ENCODE measurements around the gene ZDHHC11.

ZDHHC11 gene

DNA sequence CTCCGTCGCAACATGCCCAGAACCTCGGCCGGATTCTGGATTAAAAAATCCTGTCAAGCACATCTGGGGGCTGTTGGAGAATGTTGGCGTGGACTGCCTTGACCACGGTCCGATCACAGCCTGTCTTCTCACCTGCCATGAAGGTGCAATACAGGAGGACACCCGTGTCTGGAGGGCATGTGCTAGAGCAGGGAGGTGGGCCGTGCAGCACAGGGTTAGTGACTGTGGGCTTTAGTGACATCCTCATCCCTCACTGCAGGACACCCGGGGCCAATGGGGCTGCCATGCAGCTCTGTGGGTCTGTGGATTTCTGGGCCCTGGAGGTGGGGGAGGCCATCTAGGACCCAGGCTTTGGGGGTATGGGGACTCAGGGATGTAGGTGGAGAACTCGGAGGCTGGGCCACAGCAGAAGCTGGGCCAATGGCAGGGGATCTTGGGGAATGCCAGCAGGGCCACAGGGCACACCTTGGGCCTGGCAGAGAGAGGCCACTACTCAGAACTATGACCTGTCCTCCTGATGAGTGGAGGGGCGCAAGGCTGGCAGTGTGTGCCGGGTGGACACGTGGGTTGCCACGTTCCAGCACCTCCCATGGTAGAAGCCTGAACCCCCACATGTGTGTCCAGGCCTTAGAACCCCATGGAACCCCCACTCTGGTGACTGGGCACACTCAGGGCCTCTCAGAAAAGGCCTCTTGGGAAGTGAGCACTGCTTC, 89.6 kb downstream of the ZDHHC11 start:
- H3K4me3 ChIP-seq (ENCODE audit: low read length), result no peak overlapping the region
- DNase-seq (ENCODE audit: low read depth), result no peak
- TF ChIP-seq, protein P1, sequence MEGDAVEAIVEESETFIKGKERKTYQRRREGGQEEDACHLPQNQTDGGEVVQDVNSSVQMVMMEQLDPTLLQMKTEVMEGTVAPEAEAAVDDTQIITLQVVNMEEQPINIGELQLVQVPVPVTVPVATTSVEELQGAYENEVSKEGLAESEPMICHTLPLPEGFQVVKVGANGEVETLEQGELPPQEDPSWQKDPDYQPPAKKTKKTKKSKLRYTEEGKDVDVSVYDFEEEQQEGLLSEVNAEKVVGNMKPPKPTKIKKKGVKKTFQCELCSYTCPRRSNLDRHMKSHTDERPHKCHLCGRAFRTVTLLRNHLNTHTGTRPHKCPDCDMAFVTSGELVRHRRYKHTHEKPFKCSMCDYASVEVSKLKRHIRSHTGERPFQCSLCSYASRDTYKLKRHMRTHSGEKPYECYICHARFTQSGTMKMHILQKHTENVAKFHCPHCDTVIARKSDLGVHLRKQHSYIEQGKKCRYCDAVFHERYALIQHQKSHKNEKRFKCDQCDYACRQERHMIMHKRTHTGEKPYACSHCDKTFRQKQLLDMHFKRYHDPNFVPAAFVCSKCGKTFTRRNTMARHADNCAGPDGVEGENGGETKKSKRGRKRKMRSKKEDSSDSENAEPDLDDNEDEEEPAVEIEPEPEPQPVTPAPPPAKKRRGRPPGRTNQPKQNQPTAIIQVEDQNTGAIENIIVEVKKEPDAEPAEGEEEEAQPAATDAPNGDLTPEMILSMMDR (conservative IDR thresholded peaks at IDR 0.05; ENCODE audit: low read length), result no peak

DNA sequence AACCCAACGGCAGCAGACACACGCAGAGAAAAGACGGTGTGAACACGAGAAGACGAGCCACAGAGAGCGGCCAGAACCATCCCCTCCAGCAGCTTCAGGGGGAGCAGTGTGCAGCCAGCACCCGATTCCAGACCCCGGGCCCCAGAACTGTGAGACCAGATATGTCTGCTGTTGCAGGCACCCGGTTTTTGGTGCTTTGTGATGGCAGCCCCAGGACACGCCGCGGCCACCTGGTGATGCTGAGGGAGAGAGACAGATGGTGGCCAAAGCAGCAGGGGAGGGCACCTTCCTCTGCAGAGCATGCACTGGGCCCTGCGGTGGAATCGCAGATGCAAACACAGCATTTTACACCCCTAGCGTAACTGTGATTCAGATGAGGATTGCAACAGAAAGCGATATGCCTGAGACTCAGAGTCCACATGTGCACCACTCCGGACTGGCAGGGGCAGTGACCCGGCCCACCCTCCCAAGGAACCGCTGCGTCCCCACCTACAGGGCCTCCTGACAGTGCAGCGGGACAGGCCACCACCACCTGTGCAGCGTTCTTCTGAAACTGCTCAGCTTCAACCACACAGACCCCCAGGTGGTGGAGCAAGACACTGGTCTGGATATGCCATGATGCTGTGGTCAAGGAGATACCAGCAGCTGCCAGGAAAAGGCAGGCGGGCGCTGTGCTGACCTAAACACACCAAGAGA, 90.3 kb downstream of the ZDHHC11 start:
- no peak for DNase-seq (ENCODE audit: low read depth)
- TF ChIP-seq, protein P1 (conservative IDR thresholded peaks at IDR 0.05; ENCODE audit: low read length), result no peak

DNA sequence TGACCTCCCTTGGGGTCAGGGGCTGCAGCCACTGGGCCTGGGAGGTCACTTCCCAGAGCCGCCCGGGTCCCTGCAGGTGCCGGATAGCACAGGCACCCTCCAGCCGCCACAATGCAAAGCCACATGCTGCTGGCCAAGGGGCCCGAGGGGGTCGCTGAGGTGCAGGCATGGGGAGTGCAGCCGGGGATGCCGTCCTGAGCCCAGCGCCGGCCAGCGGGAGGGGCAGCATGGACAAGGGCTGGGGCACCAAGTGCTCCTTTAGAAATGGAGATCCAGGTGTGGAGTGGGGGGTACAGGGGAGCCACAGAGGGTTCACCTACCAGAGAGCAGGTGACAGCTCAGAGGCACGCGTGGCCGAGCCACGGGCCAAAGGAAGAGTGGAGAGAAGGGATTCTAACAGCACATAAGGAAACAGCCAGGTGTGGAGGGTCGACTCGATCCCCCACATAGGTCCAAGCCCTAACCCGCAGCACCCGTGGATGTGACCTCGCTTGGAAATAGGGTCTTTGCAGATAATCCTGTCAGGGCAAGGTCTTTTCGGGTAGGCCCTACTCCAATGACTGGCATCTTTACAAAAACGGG, 90.9 kb downstream of the ZDHHC11 start:
- TF ChIP-seq, protein P1 (conservative IDR thresholded peaks at IDR 0.05; ENCODE audit: low read length), result no peak
- DNase-seq (ENCODE audit: low read depth), result no peak
- no peak overlapping the region for H3K4me3 ChIP-seq (ENCODE audit: low read length)

More for the DNA sequence above, 90.3 kb downstream of the ZDHHC11 start:
- H3K4me3 ChIP-seq (ENCODE audit: low read length), result no peak overlapping the region

DNA sequence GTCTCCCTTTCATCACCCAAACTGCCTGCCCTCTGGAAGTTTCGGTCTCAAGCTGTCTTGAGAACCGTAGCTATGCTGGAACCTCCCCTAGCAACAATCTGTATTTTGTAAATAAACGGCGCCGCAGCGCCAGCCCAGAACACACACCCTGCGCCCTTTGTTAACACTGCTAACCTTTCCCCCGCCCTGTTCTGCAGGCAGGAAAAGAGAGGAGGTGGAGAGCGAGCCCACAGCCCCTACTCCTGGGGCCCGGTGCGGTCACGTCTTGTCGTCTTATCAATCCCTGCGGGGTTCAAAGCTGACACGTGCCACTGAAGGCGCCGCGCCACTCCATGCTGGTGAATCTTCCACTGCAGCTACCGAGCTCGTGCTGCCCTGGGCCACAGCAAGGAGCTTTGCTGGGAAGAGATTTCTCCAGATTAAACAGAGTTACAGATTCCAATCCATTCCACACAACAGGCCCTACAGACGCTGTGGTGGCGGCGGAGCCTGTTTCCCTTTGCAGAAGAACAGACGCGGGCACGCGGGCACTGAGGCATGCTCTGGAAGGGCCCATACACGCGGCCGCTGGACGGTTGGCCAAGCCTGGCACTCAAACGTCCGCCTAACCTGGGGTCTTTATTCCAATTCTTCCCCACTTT, 91.6 kb downstream of the ZDHHC11 start:
- TF ChIP-seq, protein P1 (conservative IDR thresholded peaks at IDR 0.05; ENCODE audit: low read length), result no peak
- peak; percentile 15 for DNase-seq (ENCODE audit: low read depth)
- H3K4me3 ChIP-seq (ENCODE audit: low read length), result no peak overlapping the region

DNA sequence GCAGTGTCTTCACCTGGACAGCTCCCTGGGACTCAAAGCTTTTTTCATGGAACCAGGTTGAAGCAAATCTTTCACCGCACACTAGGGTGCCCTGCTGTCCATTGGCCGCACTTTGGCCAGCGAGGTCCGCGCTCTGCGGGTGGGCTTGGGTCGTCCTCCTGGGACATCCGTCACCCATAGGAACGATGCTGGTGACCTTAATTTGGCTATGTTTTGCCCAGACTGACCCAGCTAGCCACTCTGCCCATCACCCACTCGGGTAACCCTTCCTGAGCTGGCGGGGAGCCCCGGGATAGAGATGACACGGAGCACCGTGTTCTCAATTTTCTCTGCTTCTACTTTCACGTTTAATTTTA, 92.1 kb downstream of the ZDHHC11 start:
- no peak for DNase-seq (ENCODE audit: low read depth)
- TF ChIP-seq, protein P1 (conservative IDR thresholded peaks at IDR 0.05; ENCODE audit: low read length), result no peak
- H3K4me3 ChIP-seq (ENCODE audit: low read length), result no peak overlapping the region

DNA sequence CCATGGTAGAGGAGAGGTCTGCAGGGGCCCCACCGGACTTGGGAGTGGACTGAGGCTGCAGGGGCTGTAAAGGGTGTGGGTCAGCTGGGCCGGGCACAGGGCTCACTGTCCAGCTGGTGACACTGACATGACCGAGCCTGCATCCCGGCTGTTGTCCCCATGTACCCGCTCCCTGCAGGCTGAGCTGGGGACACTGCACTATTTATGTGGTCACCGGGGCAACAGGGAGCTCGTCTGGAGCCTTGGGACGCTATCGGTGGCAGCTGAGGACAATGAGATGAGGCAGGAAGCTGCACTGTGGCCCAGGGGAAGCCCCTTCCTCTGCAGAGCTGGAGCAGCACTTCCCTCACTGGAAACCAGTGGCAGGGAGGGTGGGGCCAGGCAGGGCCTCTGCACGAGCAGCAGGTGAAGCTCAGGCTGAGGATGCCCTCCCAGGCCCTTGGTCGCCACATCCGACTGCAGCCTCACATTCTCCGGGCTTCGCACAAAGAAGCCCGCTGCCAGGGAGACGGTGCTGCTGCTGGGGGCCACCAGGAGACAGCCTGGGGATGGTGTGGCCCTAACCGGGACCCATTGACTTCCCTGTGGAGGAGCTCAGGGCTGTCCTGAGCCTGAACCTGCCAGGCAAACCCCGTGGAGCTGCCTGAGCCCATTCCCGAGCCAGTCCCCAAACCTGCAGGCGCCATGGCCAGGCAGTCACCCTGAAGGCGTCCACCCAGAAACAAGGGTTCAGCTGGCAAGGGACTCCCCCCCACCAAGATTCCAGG, 92.7 kb downstream of the ZDHHC11 start:
- H3K4me3 ChIP-seq (ENCODE audit: low read length), result no peak overlapping the region
- DNase-seq (ENCODE audit: low read depth), result no peak
- TF ChIP-seq, protein P1 (conservative IDR thresholded peaks at IDR 0.05; ENCODE audit: low read length), result no peak
